DMS 273 treated with DMSO at 0.1 percent for 48 hours (cell line): ENCODE data around the gene PARN.
"Not testable (repeated sequence)": the region's sequence is repeated elsewhere in the genome, so short reads cannot be mapped to it uniquely, and the experiment has no call there.

Source experiments
- DNase-seq: peaks from one replicate; lab custom pipeline; 2025; lab: John Stamatoyannopoulos, UW

PARN gene

DNA sequence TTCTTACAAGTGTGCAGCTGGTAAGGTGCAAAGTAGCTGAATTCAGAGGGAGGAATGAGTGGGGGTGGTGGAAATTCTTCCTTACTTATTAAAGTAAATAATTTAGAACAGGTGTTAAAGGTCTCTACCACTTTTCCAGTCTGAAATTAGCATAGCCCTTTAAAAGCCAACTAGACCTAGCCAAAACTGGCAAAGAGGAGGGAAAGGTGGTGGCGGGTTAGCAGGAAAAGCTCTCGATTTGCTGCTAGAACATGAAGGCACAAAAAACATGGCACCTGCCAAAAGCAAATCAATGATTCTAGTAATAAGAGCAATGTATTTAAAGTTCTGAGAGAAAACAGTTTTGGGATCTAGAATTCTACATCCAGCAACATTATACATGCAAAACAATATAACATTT lies 157.7 kb downstream of the PARN start:
- DNase-seq = no peak

DNA sequence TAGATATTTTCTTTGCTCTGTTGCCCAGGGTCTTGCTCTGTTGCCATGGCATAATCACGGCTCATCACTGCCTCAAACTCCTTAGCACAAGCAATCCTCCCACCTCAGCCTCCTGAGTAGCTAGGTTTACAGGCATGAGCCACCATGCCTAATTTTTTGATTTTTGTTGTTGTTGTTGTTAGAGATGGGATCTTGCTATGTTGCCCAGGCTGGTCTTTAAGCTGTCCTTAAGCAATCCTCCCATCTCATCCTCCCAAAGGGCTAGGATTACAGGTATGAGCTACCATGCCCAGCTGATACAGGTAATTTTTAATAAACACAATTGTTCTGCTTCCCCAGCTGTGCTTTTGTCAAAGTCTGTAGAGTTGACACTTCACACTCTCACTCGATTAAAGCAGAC lies 159.3 kb downstream of the PARN start:
- DNase-seq = no peak

GRCh38 chr16:14465799-14466198 lies 164.3 kb downstream of the PARN start:
- DNase-seq = no peak

GRCh38 chr16:14464796-14465195 lies 165.3 kb downstream of the PARN start:
- DNase-seq = no peak

GRCh38 chr16:14464192-14464591 lies 165.9 kb downstream of the PARN start:
- DNase-seq = no peak

DNA sequence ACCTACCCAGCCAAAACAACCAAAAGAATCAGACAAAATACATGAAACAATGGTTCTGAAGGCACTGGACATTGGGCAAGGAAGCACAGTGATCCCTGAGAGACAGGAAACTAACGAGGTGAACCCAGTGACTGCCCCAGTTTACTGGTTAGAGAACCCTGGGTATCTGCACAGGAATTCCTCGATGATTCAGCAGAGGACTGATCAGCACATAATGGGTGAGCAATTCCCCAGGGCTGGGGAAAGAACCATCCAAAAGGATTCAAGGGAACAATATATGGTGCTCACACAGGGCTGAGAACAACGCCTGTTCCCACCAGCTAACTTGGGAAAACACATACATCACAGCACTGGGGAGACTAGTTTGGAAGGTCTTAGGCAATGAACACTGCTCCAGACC lies 167.2 kb downstream of the PARN start:
- DNase-seq = no peak

- no peak for DNase-seq
Measured at GRCh38 chr16:14460726-14461125, 169.3 kb downstream of the PARN start.

DNA sequence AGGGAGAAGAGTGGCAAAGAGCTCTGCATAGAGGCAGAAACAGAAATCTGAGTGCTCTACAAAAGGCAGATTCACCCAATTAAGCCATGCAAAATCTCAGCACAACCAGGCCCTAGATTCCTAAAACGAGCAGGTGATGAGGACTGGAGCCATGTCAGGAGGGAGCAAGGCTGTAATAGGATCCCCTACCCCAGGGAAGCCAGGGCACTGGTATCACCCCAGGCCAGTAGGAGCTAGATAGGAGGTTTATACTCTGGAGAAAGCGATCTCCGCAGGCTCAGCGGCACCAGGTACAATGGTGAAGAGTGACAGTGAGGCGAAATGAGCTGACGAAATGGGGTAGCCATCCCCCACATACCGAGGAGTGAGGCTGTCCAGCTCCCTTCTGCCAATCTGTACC lies 171.5 kb downstream of the PARN start:
- DNase-seq = no peak

GRCh38 chr16:14456793-14457481 lies 173.1 kb downstream of the PARN start:
- no peak for DNase-seq

DNA sequence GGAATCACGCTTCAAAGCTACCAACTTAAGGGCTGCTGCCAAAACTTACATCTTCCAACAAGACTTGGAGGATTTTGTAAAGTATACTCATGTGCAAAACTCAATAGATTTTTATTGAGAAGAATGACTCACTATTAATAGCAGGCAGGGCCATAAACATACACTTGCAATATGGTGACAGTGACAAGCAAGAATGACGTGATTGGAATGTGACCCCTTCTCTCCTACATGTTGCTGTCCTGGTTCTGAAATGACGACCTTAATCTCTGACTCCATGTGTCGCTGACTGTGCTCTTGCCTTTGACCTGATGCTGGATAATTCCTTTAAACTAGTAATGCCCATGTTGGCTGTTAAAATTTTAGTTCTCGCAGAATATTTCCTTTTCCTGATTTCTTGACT lies 174.5 kb downstream of the PARN start:
- no peak for DNase-seq

- DNase-seq = no peak
Measured at GRCh38 chr16:14454391-14454790, 175.7 kb downstream of the PARN start.

DNA sequence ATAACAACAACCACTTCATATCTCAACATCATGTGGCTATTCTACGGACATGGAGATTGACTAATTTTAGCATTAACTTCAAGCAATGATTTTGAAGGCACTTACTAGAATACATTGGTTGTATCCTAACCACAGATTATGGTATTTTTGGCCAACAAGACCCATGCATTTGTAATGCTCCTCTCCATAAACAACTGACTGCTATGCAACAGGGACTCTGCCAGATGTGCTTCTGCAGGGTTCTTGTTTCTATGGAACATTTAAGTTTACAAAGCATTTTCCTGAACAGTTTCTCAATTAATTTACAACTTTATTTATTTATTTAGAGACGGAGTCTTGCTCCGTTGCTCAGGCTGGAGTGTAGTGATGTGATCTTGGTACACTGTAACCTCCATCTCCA lies 178.0 kb downstream of the PARN start:
- DNase-seq = no peak

DNA sequence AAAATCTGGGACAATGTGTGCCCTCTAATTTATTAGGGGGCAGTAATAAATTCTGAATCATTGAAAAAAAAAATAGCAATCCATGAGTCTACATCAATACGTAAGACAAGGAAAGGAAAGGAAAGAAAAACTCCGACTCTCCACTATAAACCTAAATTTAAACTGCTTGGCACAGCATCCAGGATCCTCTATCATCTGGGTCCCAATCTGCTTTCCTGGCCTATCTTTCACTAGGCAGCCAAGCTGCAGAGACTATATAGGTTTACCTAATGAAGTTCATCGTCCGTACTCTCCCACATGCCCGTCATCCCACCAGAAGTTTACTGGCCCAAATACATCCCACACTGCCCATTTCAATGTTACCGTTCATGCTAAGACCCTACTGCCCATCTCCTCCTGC lies 179.2 kb downstream of the PARN start:
- no peak for DNase-seq

DNA sequence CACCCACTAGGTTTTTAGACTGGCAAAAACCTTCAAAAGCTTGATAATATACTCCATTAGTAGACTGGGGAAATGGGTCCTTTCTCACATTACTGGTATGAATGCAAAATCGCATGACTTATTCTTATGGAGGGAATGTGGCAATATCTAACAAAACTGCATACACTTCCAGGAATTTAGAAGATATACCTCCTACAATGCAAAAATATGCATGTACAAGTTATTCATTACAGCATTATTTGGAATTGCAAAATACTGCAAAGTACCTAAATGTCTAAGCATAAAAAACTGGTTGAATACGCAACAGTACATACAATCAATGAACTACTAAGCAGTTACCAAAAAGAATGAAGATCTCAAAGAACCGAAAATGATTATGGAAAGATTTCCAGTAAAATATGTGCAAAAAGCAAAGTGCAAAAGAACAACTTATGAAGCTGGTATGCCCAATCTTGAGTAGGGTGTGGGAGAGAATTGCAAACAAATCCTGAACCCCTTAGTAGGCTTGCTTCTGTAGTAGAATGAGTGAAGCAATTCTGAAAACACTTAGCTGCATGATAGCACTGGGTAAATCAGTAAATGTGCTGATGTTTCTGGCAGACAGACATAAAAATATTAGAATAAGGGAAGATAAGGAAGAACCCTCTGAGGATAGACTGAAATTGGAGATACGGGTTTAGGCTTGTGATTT lies 180.1 kb downstream of the PARN start:
- no peak for DNase-seq

GRCh38 chr16:14449334-14449733 lies 180.7 kb downstream of the PARN start:
- DNase-seq = no peak

- no peak for DNase-seq
Measured at GRCh38 chr16:14448879-14449278, 181.2 kb downstream of the PARN start.

DNA sequence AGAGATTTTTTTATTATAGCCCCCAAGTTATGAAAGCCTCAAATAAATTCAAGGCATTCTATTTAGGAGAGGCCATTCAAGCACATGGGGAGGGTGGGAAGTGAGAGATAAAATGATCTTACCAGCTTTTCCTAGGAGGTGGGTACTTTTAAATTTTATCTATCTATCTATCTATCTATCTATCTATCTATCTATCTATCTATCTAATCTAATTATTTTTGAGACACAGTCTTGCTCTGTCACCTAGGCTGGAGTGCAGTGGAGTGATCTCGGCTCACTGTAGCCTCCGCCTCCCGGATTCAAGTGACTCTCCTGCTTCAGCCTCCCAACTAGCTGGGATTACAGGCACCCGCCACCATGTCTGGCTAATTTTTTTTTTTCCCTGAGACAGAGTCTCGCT lies 182.3 kb downstream of the PARN start:
- no peak for DNase-seq

DNA sequence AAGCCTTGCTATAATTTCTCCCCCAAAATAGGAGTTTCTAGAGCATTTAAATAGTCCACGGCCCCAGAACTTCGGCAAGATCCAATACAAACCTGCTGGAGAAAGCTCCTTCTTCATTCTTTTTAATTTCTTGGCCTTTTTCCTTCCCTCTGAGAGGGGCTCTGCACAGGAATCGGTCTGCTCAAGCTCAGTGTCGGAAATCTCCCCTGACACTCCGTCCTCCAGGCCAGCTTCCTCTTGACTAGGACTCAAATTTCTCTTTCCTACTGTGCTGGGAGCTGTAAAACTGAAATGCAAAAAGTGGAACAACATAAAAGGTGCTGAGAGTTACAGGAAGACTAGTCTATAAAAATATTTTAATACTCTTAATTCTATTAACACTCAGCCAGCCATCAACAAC lies 183.3 kb downstream of the PARN start:
- no peak for DNase-seq

GRCh38 chr16:14445937-14446715 lies 183.9 kb downstream of the PARN start:
- DNase-seq = no peak

- no peak for DNase-seq
Measured at GRCh38 chr16:14444979-14445810, 184.9 kb downstream of the PARN start.

- DNase-seq = not testable (repeated sequence)
Measured at GRCh38 chr16:14441533-14441932, 188.5 kb downstream of the PARN start.

GRCh38 chr16:14438256-14438655 lies 191.8 kb downstream of the PARN start:
- DNase-seq = no peak
